ENCODE measurements around the gene PSEN2. TPM values are rescaled to one million over a fixed set of nuclear protein-coding genes. Genes with fewer than 3 reads are reported as not detected.

PSEN2 gene
- total and polyA plus RNA-seq, 10 of the 15 experiments (the other 5 are each of a cell fraction or from before 2014, with no cell fraction given): 0.90 to 13.3 (median 7.0) TPM

- TF ChIP-seq PKNOX1 (IDR thresholded peaks at IDR 0.05) (no peak), TCF3 (IDR thresholded peaks at IDR 0.05; ENCODE audit: borderline replicate concordance, insufficient read depth, low read depth, low read length) (0 out of 2 replicates have a peak, but pooled peaks have one; percentile 48)
Measured at GRCh38 chr1:226870401-226871279, at the start of gene PSEN2 (continued).

GRCh38 chr1:226820941-226821718, 49.3 kb upstream of the PSEN2 start:
- 37% methylated on average over 8 of the region's 8 CpGs for WGBS (ENCODE audit: insufficient coverage, insufficient replicate concordance, low lambda C conversion rate, missing lambda C conversion rate)
- no peaks in the 10 kb centered on the region for H3K27me3 ChIP-seq (replicated peaks in 1 of 2; ENCODE audit: control insufficient read depth in 2 of 2, insufficient read depth in 2 of 2, low read length in 1 of 2)
- intact Hi-C loops (cut with micrococcal nuclease; ENCODE audit: unreplicated experiment) (no loop called here), in situ Hi-C loops (cut with MboI) (loop anchor here (10.0 kb wide), 1 partner anchor 86 kb away; the partner anchor contains the start of gene ITPKB)
- POLR2A ChIA-PET: interaction anchor here (0.6 kb wide), 1 partner anchor 25 kb away, joined by 6 read pairs; no protein-coding TSS in a partner anchor
- peaks cover 23% of the 10 kb centered on the region for H3K4me1 ChIP-seq (ENCODE audit: control insufficient read depth, insufficient read depth, low read length)
- no peaks in the 10 kb centered on the region for H3K9me3 ChIP-seq (replicated peaks; ENCODE audit: control insufficient read depth, insufficient read depth, low read length)
- TF ChIP-seq EED (IDR thresholded peaks at IDR 0.05; ENCODE audit: low read depth): peak; percentile 39; the same call in 1 of the 2 replicates
- no peak for TF ChIP-seq IKZF2 (IDR thresholded peaks at IDR 0.05)
- TF ChIP-seq PBX3 (IDR thresholded peaks at IDR 0.05; ENCODE audit: insufficient replicate concordance, low read depth, low read length): no peak
- TF ChIP-seq PML (IDR thresholded peaks at IDR 0.05; ENCODE audit: low read length): no peak
- TF ChIP-seq MTA3 (IDR thresholded peaks at IDR 0.05; ENCODE audit: borderline replicate concordance, low read length): no peak
- RAD21 ChIA-PET (ENCODE audit: unreplicated experiment): interaction anchor here (1.1 kb wide), 1 partner anchor 8 kb away, joined by 3 read pairs; no protein-coding TSS in a partner anchor
- no peak overlapping the region for H3K4me2 ChIP-seq (ENCODE audit: control insufficient read depth, insufficient read depth)
- SMC1A ChIA-PET (ENCODE audit: uncharacterized antibody, unreplicated experiment): interaction anchor here (0.8 to 1.4 kb wide), 4 partner anchors 11 to 30 kb away, joined by 3 to 5 read pairs (median 4); no protein-coding TSS in a partner anchor
- no peak overlapping the region for H3K4me3 ChIP-seq
- ATAC-seq (no peak), FAIRE-seq (no peak), DNase-seq (ENCODE audit: low read depth, low spot score) (no peak)
- H3K9ac ChIP-seq (ENCODE audit: control insufficient read depth, insufficient read depth, low read length): no peak overlapping the region
- no peaks in the 10 kb centered on the region for H3K79me2 ChIP-seq (ENCODE audit: control insufficient read depth, insufficient read depth, low read length)
- no peak overlapping the region for H3K27ac ChIP-seq (ENCODE audit: control insufficient read depth, insufficient read depth)
- CTCF ChIA-PET: interaction anchor here (1.1 kb wide), 1 partner anchor 187 kb away, joined by 5 read pairs; no protein-coding TSS in a partner anchor
- no peaks in the 10 kb centered on the region for H3K36me3 ChIP-seq (ENCODE audit: control insufficient read depth in 2 of 2, insufficient read depth in 2 of 2, low read length in 1 of 2)
- BruUV-seq (replicated peaks): no TSS peak
- no peaks in the 10 kb centered on the region for H4K20me1 ChIP-seq (ENCODE audit: control insufficient read depth, insufficient read depth)
- no peak overlapping the region for H2AFZ ChIP-seq (ENCODE audit: control insufficient read depth, low read depth, low read length)

Data from GM12878 (cell line).